A549 treated with AZD9567 at 1 μM for 4 hours (cell line): ENCODE results near the gene AGXT2. TPM values are rescaled to one million over a fixed set of nuclear protein-coding genes. Genes with fewer than 3 reads are reported as not detected.

ENCODE experiments used
- total RNA-seq: library from RNA; stranded (reverse); fragments of 200-300 nt; extraction: Qiagen RNA extraction; gene quantifications from 5 replicates; pipeline ENCODE4 v1.2.3, GENCODE V29; 2022; ENCODE audit not compliant: insufficient read depth

Gene AGXT2
- total RNA-seq, result not detected in 5 replicates

GRCh38 chr5:35047785-35048404, at the start of gene AGXT2:
TSS of gene AGXT2 (minus strand) at chr5:35047949. CDS start at chr5:35047892, 57 bp downstream.

Other genes starting within 250 kb of the AGXT2 start
- gene TTC23L, start 208.8 kb downstream of the AGXT2 start, total RNA-seq, result 0.05 to 0.29 TPM (median 0.16 TPM) in 4 of 5 replicates, not detected in the other
- 27.2 to 39.5 TPM (median 36.9 TPM) in 5 replicates for gene RAD1, start 132.4 kb downstream of the AGXT2 start, total RNA-seq
- gene BRIX1, start 132.2 kb downstream of the AGXT2 start, total RNA-seq, result 39.1 to 52.4 TPM (median 51.6 TPM) in 5 replicates
- 23.5 to 29.5 TPM (median 24.9 TPM) in 5 replicates for gene DNAJC21, start 118.4 kb downstream of the AGXT2 start, total RNA-seq
- 0.03 to 0.15 TPM (median 0.05 TPM) in 3 of 5 replicates, not detected in the others for gene PRLR, start 182.5 kb upstream of the AGXT2 start, total RNA-seq